NCI-H748 (cell line): ENCODE data around the gene CLIC3.
"Not testable (repeated sequence)": the region's sequence is repeated elsewhere in the genome, so short reads cannot be mapped to it uniquely, and the experiment has no call there.

ENCODE experiments used
- DNase-seq: peaks from one replicate; lab custom pipeline; 2025; ENCODE audit not compliant: unreplicated experiment; lab: John Stamatoyannopoulos, UW

Gene CLIC3

GRCh38 chr9:137004285-137004684, 7.9 kb upstream of the CLIC3 start:
- DNase-seq = not testable (repeated sequence)

GRCh38 chr9:137002646-137003041, 6.3 kb upstream of the CLIC3 start:
- no peak for DNase-seq

DNA sequence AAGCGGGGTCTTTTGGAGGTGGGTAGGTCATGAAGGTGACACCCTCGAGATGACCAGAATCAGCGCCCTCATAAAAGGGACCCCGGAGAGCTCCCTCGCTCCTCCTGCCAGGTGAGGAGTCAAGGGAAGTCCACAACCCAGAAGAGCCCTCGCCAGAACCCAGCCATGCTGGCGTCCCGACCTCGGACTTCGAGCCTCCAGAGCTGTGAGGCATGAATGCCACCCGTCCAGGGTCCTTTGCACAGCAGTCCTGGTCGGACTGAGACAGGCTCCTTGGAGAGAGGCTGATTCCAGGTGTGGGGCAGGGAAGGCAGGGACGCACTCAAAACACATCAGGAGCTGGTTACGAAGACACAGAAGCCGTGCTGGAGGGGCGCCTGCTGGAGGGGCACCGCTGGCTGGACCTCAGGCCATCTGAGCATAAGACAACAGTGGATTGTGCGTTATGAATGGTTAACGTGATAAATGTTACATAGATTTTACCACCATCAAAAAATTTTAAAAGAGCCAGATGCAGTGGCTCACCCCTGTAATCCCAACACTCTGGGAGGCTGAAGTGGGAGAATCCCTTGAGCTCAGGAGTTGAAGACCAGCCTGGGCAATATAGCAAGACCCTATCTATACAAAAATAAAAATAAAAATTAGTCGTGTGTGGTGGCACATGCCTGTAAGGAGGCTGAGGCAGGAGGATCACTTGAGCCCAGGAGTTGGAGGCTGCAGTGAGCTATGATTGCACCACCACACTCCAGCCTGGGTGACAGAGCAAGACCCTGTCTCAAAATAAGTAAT, 5.7 kb upstream of the CLIC3 start:
- DNase-seq = no peak

GRCh38 chr9:137000177-137000930, 4.0 kb upstream of the CLIC3 start:
- no peak for DNase-seq

DNA sequence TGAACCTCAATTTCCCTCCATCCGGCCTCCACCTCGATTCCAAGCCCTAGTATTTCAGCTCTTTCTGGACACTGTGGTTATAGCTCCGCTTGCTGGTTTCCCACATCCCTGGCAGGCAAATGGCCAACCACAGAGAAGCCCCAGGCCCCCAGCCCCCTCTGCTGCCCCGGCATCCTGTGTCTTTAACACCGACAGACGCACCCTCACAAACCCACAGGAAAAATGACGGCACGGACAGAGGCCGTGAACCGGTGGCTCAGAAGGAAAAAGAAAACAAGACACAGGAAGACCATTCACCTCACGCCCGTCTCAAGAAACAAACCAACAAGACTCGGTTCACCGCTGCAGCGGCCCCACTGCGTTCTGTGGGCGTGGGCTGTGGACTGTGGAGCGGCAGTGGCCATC, 1.5 kb upstream of the CLIC3 start:
- no peak for DNase-seq

DNA sequence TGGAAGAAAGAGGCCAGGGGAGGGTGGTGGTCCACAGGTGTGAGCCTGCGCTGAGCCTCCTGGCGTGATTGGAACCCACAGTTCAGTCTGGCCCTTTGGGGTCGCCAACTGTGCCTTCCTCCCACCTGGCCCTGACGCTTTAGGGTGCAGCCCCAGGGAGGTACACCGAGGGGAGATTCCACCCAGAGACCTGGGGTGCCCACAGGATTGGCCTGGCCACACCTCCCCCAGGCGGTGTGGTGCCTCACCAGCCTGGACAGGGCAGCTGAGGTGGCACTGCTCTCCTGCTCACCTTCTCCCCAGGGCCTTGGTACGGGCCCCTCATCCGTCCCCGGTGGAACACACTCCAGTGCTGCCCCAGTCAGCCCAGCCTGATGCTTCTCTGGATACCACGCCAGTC, 1.0 kb upstream of the CLIC3 start:
- DNase-seq = no peak

- peak; percentile 19 for DNase-seq
Measured at GRCh38 chr9:136995772-136996311, 526 bp downstream of the CLIC3 start.

GRCh38 chr9:136995362-136995761, 1.0 kb downstream of the CLIC3 start:
- DNase-seq = no peak

DNA sequence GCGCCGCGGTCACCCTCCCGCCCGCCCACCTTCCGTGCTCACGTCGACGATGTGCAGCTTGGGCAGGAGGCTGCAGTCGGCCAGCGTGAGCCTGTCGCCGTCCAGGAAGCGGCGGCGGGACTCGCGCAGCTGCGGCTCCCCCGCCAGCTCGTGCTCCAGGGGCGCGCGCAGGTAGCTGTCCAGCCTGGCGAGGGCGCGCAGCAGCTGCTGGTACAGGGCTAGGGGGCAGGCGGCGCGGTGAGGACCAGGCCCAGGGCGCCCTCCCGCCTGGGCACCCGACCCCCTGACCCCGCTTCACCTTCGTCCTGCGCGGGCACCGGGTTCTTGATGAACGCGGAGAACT, 1.5 kb downstream of the CLIC3 start:
- DNase-seq = no peak

- DNase-seq = no peak
Measured at GRCh38 chr9:136994180-136994887, 2.0 kb downstream of the CLIC3 start.

- DNase-seq = no peak
Measured at GRCh38 chr9:136992819-136993369, 3.5 kb downstream of the CLIC3 start.

DNA sequence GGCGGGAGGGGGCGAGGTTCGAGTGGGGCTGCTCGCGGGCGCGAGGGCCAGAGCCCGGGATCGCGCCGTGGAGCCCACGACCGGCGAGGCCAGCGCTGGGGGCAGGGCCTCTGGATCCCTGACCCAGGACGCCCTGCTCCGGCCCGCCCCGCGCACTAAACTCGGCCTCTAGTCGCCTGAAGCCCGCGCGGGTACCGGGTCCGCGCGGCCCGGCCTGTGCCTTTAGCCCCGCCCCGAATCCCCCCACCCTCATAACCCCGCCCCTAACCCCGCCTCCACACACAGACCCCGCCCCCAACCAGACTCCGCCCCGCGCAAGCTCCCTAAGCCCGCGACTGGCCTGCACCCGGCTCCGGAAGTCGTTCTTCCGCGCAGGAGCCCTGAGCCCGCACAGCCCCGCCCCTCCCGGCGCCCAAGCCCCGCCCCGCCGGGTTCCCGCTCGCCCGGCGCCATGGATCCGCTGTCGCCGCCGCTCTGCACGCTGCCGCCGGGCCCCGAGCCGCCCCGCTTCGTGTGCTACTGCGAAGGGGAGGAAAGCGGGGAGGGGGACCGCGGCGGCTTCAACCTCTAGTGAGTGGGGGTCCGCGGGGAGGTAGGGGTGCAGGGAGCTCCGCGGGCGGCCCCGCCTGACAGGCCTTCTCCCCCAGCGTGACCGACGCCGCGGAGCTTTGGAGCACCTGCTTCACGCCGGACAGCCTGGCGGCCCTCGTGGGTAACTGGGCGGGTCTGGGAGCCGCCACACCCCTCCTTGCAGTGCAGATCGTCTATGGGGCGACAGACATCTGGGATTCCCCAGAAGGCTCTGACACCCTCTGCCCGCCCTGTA, 4.2 kb downstream of the CLIC3 start, which contains the start of gene PAXX:
TSS of gene PAXX (plus strand) at position 430 of the 826 bp plus-strand sequence. CDS start at position 452, 22 bp downstream.
- DNase-seq = peak; percentile 86

DNA sequence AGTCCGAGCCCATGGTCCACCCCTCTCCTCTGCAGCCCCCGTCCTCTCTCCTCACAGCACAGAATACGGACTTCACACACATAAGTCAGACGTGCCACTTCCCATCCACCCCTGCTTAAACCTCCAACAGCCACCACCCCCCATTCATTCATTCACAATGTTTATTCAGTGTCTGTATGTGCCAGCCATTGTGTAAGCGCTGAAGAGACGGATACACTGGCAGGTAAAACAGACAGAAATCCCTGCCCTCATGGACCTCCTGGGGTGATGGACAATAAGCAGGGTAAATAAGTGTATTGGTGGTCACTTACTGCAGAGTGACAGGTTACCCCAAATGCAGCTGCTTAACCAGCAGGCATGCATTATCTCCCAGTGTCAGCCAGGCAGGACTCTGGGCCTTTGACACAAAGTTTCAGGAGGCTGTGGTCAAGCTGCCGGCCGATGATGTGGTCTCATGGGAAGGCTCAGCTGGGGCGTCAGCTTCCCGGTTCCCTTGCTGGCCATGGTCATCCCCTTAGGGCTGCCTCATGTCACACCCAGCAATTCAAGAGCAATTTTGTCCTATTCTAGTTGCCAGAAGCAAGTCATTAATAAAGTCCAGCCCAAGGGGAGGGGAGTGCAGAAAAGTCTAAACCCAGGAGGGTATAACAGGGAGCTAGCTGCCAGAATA, 6.0 kb downstream of the CLIC3 start:
- peak; percentile 97 for DNase-seq

DNA sequence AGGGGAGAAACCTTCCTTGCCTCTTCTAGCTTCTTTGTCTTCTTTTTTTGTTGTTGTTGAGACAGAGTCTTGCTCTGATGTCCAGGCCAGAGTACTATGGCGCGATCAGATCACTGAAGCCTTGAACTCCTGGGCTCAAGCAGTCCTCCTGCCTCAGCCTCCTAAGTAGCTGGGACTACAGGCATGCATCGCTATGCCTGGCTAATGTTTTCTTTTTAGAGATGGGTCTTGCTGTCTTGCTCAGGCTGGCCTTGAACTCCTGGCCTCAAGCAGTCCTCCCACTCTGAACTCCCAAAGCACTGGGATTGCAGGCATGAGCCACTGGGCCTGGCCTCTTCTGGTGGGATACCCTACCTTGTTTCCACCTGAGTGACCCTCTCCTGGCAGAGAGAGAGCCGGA, 7.5 kb downstream of the CLIC3 start:
- no peak for DNase-seq

DNA sequence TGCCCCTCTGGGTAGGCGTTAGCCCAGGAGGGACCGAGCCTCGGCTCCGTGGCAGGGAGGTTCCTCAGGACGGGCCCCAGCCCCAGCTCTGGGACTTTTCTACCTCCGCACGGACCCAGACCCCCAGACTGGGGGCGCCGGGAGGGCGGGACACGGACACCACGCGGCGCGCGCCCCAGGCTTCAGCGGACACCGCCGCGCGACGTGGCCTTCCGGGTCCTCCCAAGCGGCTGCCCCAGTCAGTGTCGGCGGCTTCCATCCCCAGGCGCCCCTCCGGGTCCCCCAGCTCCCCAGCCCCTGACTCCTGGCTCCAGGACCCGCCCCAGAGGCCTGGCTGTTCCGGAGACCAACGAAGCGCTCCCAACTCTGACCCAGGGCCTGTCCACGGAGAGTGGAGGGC, 10.5 kb downstream of the CLIC3 start:
- DNase-seq = no peak

- no peak for DNase-seq
Measured at GRCh38 chr9:136985027-136985602, 11.3 kb downstream of the CLIC3 start.

DNA sequence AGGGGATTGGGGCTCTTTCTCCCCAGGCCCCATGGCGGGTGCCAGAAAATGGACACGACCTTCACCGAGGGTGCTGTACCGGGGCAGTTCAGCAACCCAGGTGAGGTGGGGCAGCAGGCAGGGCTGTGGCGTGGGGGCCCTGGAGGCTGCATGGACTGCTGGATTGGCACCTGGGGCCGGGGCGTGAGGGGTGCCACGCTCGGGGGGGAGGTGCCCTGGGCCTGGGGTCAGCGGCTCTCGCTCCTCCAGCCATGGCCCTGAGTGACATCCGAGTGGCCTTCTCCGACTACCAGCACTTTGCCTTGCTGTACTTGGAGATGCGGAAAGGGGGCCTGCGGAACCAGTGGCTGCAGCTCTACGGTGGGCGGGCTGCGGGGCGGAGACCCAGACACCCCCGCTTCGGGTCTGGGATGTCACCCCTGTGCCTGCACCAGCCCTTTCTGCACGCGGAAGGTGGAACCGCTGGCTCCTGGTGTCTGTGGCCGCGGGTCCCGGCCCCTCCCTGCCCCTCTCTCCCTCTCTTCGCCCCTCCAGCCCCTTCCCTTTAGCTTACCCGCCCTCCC, 11.8 kb downstream of the CLIC3 start:
- DNase-seq = no peak

- no peak for DNase-seq
Measured at GRCh38 chr9:136983656-136984314, 12.6 kb downstream of the CLIC3 start.

- no peak for DNase-seq
Measured at GRCh38 chr9:136983167-136983566, 13.2 kb downstream of the CLIC3 start.
